ENCODE results near the gene ZNF526. TPM values are rescaled to one million over a fixed set of nuclear protein-coding genes. Genes with fewer than 3 reads are reported as not detected.

The ZNF526 gene, protein sequence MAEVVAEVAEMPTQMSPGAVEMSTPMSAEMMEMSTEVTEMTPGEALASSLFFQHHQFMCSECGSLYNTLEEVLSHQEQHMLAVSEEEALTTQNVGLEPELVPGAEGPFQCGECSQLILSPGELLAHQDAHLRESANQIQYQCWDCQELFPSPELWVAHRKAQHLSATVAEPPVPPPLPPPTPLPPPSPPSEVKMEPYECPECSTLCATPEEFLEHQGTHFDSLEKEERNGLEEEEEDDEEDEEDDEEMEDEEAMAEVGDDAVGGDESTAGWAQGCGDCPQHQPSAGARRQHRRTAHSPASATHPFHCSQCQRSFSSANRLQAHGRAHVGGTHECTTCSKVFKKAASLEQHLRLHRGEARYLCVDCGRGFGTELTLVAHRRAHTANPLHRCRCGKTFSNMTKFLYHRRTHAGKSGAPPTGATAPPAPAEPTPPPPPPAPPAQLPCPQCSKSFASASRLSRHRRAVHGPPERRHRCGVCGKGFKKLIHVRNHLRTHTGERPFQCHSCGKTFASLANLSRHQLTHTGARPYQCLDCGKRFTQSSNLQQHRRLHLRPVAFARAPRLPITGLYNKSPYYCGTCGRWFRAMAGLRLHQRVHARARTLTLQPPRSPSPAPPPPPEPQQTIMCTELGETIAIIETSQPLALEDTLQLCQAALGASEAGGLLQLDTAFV
- total RNA-seq: 6.2 and 10.4 TPM in 2 replicates

DNA sequence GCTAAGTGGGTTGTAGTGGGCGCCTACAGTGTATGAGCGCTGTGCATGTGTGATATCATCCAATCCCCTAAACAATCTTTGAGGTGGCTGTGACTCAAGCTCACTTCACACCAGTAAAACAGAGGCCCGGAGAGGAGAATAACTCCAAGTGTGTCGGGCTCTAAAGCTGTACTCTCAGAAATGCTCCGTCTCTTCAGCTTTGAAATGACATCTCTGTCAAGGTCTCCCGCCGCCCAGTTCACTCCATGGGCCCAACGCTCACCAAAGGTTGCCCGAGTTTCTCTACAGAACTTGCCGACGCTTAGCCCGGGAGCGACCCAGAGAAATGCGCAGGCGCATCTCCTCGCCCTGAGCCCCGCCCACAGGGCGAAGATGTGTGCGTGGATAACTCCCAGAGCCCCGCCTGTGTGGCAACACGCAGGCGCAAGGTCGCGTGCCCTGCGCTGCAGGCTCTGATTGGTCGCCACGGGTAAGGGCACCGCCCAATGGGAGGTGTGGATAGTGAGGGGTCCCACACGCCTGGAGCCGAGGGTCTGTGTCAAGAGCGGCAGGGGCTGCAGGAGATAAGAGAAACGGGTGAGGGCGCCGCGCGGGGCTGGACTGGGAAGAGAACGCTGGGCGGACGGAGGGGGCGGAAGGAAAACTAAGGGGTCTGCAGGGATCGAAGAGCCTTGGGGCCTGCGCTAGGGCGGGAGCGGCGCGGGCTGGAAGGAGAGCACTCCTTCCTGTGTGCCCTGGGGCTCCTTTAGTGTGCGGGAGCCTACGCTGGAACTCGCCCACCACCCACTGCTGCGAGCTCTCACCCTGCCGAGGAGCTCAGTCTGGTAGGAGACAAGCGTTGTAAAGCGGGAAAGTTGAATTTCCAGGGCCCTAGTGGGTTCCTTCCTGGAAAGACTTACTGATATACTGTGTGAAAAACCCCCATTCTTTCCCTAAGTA lies at the start of gene ZNF526:
TSS of gene ZNF526 (plus strand) at position 501 of the 939 bp plus-strand sequence. CDS start 4,092 bp downstream, outside the sequence.
- peak; percentile 79 for DNase-seq (ENCODE audit: extremely low read depth, low read depth, low spot score)

DNA sequence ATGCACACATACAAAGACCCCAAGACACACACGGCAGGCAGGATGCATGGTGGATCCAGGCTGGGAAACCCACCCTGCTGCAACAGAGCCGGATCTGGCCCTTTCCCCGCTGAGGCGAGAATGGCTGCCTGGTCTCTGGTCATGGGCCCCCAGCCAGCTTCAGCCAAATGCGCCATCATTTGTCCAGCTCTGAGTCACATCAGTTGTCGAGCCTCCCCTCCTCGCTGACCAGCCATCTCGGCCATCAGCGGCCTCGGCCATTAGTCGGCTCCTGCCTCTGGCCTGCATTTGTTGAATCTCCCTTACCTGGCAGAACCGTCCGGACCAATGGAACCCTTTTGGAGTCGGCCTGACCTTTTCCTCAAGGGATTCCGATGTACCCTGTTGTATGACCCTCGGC lies 49.4 kb upstream of the ZNF526 start:
- DNase-seq (ENCODE audit: extremely low read depth, low read depth, low spot score): no peak

DNA sequence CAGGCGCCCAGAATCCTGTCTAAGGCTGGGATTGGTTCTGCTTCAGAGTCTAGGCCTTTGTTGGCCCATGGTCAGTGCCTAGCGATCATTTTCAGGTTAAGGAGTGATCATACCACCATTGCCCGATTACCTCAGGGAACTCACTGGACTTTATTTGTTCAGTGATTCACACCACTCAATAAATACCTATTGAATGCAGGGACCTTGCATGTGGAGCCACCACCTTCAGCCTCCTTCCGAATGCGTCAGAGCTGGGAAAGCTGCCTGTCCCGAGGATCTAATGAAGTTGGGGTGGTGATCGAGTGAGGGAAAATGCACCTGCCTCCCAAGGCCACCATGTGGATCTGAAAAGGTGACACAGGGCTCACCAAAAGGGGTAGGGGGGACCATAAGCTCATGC lies 47.9 kb upstream of the ZNF526 start:
- no peak for DNase-seq (ENCODE audit: extremely low read depth, low read depth, low spot score)

DNA sequence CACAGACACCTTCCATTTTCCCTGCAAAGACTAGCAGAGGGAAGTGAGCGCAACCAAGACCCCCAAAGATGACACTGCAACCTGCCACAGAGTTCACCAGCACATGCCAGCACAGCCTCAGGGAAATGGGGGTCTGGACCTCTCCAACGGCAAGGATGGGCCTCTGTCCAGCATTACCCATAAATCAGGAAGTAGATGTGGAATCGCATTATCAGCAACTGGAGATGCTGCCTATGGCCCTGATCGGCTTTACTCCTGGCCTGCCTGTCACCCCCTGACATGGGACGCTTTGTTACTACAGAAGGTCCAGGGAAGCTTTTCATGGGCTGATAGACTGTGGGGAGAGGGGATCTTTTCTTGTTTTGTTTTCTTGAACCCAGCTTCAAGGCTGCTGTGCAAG lies 46.4 kb upstream of the ZNF526 start:
- no peak for DNase-seq (ENCODE audit: extremely low read depth, low read depth, low spot score)

DNA sequence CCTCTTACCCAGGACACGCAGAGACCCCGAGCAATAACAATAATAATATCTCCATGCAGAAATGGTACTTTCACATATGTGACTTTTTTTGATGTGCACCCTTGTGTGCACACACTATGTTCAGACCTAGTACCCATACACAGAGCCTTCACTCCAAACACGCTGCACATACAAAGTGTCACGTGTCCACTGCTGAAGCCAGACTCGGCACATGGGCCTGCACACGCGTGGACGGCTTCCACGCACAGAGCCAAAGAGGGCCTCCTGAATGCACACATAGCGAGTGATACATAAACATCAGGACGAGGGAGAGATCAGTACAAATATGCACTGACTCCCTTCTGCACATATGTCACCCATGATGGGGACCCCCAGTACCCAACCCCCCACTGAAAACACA lies 45.9 kb upstream of the ZNF526 start:
- no peak for DNase-seq (ENCODE audit: extremely low read depth, low read depth, low spot score)

DNA sequence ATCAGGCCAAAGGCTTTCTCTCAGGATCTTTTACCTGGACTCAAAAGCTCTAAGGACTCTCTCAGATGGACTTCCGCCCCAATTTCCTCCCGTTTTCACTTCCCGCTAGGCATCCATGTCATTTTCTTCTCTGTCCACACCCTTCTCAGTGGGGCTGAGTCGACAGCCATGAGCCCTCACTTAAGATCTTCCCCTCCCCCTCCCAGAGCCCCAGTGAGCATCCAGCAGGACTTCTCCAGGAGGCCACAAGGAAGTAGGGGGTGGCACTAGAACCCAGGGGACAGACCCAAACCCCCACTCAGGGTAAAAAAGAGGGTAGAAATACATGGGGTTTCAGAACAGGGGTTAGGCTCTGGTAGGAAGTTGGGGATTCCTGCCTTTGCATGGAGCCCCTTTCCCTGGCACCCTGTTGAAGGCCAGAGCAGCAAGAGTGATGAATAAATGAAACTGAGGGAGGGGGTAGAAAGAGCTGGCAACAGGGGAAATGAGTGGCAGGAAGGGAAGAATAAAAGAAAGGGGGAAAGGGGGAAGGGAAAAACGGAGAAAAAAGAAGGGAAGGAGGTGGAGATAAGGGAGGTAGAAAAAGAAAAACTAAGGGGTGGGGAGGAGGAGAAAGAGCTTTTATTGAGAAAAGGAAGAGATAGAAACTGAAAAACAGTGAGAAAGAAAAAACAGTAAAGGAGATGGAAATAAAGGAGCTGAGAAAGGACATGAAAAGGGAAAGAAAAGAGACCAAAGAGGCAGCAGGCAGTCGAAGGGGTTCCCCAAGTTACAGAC lies 45.0 kb upstream of the ZNF526 start:
- no peak for DNase-seq (ENCODE audit: extremely low read depth, low read depth, low spot score)

DNA sequence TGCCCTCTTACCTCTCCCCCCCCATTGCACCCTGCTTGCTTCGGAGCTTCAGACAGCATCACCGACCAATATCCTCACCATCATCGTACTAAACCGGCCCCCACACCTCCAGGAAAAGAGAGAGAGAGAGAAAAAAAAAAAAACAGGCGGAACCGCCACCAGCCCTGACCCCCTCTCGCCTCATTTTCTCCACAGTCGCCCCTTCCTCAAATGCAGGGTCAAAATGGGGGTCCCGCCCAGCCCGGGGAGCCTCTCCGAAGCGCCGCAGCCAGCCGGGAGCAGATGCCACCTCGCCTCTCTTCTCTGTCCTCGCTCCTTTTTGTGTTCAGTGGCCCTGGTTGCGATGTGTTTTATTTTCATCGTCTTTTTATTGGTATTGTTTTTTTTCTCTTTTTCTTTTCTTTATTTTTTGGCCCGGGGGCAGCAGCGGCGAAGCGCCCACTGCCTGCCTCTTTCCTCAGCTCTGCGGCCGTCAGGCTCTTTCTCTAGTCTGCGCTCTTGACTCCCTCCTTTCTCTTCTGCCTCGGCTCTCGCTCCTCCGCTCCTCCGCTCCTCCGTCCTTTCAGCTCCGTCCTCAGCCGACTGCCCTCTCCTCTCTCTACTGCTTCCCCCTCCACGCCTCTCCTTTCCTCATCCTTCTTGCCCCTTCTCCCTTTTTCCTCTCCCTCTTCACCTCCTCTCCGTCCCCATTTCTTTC lies 44.0 kb upstream of the ZNF526 start:
- no peak for DNase-seq (ENCODE audit: extremely low read depth, low read depth, low spot score)

DNA sequence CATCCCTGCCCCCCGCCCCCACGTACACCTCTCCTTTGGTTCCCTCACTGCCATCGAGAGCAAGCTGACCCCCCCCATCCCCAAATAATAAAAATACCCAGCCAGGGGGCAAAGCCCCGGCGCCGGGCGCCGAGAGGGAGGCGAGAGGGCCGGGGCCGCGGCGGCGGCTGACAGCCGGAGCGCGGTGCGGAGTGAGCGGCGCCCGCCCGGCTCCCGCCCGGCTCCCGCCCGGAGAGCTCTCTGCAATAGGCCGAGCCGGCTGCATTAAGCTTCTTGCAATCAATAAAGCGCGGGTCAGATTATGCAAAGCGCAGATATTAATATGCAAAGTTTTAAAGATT lies 43.5 kb upstream of the ZNF526 start:
- DNase-seq (ENCODE audit: extremely low read depth, low read depth, low spot score): no peak

DNA sequence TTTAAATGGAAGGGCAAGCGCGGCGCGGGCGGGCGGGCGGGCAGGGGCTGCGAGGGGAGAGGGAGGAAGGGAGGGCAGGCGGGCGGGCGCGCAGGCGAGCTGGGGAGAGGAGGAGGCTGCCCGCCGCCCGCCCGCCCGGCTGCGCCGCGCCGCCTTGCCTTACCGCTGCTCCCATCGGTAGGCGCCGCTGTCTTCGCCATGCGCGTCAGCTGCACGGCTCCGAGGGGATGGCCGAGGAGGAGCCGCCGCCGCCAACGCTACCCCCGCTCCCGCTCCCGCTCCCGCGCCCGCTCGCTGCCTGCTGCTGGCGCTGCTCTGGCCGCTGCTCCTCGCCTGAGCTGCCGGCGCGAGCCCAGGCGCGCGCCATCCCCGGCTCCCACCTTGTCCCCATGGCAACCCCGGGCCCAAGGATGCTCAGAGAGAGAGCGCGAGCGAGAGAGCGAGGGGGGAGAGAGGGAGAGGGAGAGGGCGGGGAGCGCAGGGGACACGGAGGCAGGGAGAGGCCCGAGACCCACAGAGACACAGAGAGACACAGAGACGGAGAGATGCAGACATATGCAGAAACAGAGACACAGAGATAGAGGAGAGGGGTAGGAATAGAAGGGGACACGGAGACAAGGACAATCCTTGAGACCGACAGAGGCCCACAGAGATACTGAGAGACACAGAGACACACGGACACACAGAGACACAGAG lies 43.0 kb upstream of the ZNF526 start:
- no peak for DNase-seq (ENCODE audit: extremely low read depth, low read depth, low spot score)

DNA sequence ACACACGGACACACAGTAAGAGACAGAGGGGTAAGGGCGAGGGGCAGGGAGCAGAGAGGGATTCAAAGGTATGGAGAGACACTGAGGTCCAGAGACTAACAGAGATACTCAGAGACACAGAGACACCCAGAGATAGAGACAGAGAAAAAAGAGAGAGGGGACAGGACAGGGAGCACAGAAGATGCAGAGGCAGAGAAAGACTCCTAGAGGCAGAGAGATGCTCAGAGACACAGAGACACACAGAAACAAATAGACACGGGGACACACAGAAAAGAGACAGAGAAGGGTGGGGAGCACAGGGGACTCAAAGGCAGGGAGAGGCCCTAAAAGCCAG lies 42.5 kb upstream of the ZNF526 start:
- DNase-seq (ENCODE audit: extremely low read depth, low read depth, low spot score): no peak

DNA sequence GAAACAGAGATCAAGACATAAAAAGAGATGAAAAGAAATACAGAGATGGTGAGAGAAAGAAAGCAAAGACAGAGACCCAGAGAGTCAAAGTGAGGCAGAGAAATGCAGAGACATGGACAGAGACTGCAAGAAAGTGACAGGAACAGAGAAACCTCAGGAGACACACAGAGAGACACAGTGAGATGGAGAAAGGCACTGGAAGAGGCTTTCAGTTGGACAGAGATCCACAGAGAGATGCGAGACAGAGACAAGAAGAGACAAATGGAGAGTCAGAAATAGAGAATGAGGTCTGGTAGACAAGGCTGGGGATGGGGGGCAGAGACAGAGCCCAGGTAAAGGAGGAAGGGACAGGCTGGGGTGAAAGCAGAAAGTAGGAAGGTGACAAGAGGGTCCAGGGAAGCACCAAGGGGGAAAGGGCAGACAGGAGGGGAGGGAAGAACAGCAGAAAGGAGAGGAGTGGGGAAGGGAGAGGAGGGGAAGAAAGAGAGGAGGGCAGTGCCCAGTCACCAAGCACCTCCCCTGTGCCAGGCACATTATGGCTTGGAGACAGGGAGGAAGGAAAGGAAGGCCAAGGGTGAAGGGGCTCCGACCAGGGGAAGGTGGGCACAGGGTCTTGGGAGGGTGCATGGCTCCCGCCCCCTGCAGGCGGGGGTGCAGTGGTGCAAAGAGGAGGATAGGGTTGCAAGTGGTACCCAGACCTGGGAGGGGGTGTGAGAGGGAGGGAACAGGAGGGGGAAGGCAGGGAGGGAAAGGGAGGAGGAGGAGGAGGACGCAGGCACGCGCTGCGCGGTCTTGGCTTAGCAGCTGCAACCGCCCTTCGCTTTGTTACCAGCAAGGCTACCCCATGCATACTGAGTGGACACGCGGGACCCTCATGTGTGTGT lies 41.1 kb upstream of the ZNF526 start:
- no peak for DNase-seq (ENCODE audit: extremely low read depth, low read depth, low spot score)

DNA sequence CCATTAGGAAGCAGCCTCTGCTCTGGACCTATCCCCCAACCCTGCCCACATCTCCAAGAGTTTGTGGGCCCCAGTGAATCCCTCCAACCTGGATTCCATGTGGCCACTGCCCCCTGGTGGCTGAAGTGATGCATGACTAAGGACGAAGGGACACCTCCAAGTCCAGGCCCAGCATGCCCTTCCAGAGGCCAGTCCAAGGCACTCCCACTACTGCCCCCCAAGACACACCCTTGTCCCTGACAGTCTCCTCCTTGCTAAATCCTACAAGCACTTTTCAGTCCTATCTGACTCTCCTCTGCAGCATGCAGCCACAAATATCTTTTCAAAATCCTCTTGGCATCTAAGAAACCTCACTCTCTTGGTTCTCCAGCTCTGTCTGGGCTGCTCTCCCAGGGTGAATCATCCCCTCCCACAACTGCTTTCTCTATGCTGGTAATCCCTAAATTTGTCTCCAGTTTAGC lies 35.7 kb upstream of the ZNF526 start:
- DNase-seq (ENCODE audit: extremely low read depth, low read depth, low spot score): peak; percentile 44

DNA sequence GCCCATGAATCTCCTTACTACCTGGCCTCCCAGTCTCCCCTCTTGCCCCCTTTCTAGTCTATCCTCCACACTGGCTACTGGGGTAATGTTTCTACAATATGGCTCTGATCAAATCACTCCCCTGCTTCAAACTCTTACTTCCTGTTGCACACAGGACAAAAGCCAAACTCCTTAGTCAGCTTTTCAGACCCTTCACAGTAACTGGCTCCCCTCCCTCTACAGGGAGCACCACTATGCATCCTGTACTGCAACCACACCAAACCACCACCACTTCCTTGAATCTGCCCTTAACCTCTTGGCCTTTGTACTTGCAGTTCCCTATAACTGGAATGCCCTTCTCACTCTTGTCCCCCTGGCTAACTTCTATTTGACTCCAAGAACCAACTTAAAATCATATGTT lies 34.8 kb upstream of the ZNF526 start:
- DNase-seq (ENCODE audit: extremely low read depth, low read depth, low spot score): no peak

DNA sequence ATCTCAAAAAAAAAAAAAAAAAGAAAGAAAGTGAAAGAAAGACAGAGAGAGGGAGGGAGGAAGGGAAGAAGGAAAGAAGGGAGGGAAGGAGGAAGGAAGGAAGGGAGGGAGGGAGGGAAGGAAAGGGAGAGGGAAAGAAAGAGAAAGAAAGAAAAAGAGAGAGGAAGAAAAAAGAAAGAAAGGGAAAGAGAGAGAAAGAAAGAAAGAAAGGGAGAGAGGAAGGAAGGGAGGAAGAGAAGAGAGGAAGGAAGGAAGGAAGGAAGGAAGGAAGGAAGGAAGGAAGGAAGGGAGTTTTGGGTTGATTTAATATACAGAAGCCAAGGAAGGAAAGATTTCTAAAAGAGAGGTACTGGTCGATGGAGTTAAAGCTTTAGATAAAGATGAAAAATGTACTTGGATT lies 31.4 kb upstream of the ZNF526 start:
- DNase-seq (ENCODE audit: extremely low read depth, low read depth, low spot score): no peak

DNA sequence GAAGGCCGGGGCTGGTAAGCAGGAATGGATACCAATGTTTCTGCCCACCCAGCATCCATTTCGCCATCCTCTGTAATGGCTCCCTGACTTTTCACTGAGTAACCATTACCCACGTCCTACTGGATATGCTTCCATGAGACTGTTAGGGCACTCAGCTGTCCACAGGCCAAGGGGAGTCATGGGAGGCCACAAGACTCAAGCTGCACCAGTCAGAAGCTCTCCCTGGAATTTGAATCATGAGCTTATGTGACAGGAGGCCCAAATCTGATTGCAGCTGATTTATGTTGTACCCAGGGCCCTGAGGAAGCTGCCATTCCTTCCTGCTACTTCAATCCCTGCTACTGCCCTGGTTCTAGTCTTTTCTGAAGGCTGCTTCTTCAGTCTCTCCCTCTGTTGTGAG lies 31.0 kb upstream of the ZNF526 start:
- DNase-seq (ENCODE audit: extremely low read depth, low read depth, low spot score): no peak

DNA sequence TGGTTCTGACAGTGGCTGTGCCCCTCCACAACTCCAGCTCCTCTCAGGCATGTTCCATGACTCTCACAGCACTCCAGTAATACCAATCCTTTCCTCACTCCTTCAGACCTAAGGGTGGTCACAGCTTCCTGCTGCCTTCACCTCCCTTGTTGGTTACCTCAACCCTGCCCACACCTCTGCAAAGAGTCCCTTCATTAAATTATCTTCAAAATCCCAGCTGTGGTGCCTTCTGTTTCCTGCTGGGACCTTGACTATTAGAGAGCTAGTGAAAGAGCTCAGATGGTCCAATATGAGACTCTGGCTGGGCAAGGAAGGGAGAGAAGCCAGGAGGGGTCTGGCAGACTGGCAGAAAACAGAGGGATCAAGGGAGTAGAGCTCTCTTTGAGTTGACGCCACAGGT lies 28.8 kb upstream of the ZNF526 start:
- no peak for DNase-seq (ENCODE audit: extremely low read depth, low read depth, low spot score)

DNA sequence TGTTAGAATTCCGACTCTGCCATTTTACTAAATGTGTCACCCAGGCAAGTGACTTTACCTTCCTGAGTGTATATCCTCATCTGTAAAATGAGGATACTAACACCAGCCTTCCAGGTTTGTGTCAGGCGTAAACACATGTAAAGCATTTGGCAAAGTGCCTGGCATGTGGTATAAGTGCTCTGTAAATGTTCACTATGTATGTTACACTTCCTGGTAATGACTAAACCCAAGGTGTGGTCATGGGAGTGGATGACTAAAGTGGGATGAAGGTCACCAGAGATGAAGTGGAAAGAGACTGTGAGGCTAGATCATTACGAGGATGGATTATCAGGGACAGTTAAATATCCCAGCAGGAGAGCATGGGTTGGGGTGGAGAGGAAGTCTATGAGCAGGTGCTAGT lies 28.3 kb upstream of the ZNF526 start:
- DNase-seq (ENCODE audit: extremely low read depth, low read depth, low spot score): no peak

DNA sequence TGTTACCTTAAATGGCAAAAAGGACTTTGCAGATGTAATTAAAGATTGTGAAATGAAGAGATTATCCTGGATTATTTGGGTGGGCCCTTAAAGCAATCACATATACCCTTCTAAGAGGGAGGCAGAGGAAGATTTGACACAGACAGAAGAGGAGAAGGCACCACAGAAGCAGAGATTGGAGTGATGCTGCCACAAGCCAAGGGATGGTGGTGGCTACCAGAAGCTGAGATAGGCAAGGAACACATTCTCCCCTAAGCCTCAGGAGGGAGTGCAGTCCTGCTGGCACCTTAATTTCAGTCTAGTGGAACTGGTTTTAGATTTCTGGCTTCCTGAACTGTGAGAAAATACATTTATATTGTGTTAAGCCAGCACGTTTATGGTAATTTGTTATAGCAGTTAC lies 26.8 kb upstream of the ZNF526 start:
- no peak for DNase-seq (ENCODE audit: extremely low read depth, low read depth, low spot score)

Data from glomerular endothelial cell (primary cell).